ENCODE results near the gene KAT7. TPM values are rescaled to one million over a fixed set of nuclear protein-coding genes. Genes with fewer than 3 reads are reported as not detected.

Gene KAT7
- total RNA-seq, 1 donor from 2014 or later, result 72.0 TPM

DNA sequence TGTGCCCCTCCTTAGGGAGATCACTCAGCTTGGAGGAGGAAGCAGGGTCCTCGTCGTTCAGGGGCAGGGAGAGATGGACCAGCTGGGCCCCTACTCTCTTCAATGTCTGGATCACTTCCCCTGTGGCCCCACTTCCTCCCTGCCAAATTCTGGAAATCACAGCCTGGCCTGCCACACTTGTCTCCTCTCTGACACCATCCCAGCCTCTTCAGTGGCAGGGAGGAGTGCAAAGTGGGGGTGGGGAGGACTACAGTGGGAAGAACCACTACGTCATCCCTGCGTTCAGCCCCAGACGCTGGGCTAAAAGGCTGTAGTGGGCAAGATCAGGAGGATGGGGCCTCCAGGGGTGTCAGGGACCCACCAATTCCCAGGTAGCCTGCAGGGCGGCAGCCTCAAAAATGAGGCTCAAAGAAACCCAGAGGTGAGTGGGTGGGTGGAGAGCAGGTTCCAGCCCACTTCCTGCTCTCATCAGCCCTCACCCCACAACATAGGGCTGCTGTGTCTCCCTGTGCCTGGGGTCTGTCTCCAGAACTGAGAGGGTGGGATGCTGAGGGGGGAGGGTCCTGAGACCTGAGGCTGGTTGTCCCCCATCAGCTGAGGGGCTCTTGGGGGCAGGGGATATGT is 84.4 kb downstream of the KAT7 start:
- Mint-ChIP-seq H3K9me3 (ENCODE audit: low read depth) (no peaks in the 10 kb centered on the region), H3K27ac (no peak overlapping the region), H3K27me3 (peaks cover 15% of the 10 kb centered on the region), H3K36me3 (ENCODE audit: insufficient read depth) (no peaks in the 10 kb centered on the region), H3K4me3 (ENCODE audit: low read depth) (no peak overlapping the region), H3K4me1 (ENCODE audit: low read depth) (peaks cover 3% of the 10 kb centered on the region)
- no peak for DNase-seq (ENCODE audit: low spot score, unreplicated experiment)
- TF ChIP-seq, protein P1, sequence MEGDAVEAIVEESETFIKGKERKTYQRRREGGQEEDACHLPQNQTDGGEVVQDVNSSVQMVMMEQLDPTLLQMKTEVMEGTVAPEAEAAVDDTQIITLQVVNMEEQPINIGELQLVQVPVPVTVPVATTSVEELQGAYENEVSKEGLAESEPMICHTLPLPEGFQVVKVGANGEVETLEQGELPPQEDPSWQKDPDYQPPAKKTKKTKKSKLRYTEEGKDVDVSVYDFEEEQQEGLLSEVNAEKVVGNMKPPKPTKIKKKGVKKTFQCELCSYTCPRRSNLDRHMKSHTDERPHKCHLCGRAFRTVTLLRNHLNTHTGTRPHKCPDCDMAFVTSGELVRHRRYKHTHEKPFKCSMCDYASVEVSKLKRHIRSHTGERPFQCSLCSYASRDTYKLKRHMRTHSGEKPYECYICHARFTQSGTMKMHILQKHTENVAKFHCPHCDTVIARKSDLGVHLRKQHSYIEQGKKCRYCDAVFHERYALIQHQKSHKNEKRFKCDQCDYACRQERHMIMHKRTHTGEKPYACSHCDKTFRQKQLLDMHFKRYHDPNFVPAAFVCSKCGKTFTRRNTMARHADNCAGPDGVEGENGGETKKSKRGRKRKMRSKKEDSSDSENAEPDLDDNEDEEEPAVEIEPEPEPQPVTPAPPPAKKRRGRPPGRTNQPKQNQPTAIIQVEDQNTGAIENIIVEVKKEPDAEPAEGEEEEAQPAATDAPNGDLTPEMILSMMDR (IDR thresholded peaks at IDR 0.05; ENCODE audit: unreplicated experiment), result no peak

DNA sequence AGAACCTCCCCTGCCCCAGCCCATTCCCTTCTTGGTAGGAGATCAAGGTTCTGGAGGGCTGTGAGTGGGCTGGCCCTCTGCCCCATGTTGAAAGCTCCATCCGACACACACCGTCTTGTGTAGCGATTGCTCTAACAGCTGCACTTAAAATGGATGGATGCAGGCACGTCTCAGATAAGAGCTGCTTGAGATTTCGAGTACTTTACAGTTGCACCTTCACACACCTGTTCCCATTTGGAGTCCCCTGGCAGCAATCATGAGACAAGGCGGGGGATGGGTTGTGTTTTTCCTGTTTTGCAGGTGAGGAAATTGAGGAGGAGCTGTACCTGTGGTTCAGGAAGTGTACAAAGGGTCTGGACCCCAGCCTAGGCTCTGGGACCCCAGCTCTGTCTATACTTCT is 85.0 kb downstream of the KAT7 start:
- TF ChIP-seq, protein P1 (IDR thresholded peaks at IDR 0.05; ENCODE audit: unreplicated experiment), result no peak
- no peak for DNase-seq (ENCODE audit: low spot score, unreplicated experiment)
- peaks cover 3% of the 10 kb centered on the region for H3K4me1 Mint-ChIP-seq (ENCODE audit: low read depth)
- no peaks in the 10 kb centered on the region for H3K9me3 Mint-ChIP-seq (ENCODE audit: low read depth)
- H3K27me3 Mint-ChIP-seq, result peaks cover 15% of the 10 kb centered on the region
- H3K27ac Mint-ChIP-seq, result no peak overlapping the region
- no peak overlapping the region for H3K4me3 Mint-ChIP-seq (ENCODE audit: low read depth)
- H3K36me3 Mint-ChIP-seq (ENCODE audit: insufficient read depth), result no peaks in the 10 kb centered on the region

DNA sequence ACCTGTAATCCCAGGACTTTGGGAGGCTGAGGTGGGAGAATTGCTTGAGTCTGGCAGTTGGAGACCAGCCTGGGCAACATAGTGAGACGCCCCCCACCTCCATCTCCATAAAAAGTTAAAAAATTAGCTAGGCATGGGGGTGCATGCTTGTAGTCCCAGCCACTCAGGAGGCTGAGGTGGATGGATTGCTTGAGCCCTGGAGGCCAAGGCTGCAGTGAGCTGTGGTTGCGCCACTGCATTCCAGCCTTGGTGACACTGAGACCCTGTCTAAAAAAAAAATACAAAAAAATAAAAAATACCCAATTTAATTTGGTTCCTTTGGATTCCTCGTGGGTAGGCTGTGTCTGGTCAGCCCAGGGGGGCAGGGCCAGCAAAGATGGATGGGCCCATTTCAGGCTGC is 85.4 kb downstream of the KAT7 start:
- Mint-ChIP-seq H3K9me3 (ENCODE audit: low read depth) (no peaks in the 10 kb centered on the region), H3K4me1 (ENCODE audit: low read depth) (peaks cover 3% of the 10 kb centered on the region), H3K4me3 (ENCODE audit: low read depth) (no peak overlapping the region), H3K36me3 (ENCODE audit: insufficient read depth) (no peaks in the 10 kb centered on the region), H3K27me3 (peaks cover 12% of the 10 kb centered on the region), H3K27ac (no peak overlapping the region)
- TF ChIP-seq, protein P1 (IDR thresholded peaks at IDR 0.05; ENCODE audit: unreplicated experiment), result no peak
- no peak for DNase-seq (ENCODE audit: low spot score, unreplicated experiment)

DNA sequence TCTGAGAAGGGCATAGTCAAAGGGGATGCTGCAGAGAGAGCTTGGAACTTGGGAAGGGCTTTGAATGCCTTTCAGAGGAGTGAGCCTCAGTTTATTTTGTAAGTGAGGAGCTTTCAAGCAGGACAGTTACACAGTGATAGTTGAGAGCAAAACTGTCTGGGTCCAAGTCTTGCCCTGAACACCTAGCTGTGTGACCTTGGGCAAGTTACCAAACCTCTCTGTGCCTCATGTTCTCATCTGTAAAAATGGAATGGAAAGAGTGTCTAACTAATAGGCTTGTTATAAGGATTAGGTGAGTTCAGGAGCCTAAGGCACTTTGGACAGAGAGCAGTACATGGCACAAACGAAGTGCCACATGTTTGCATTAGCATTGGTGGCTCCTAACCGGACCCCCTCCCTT is 86.4 kb downstream of the KAT7 start:
- DNase-seq (ENCODE audit: low spot score, unreplicated experiment), result no peak
- H3K4me1 Mint-ChIP-seq (ENCODE audit: low read depth), result peaks cover 3% of the 10 kb centered on the region
- no peaks in the 10 kb centered on the region for H3K9me3 Mint-ChIP-seq (ENCODE audit: low read depth)
- H3K4me3 Mint-ChIP-seq (ENCODE audit: low read depth), result no peak overlapping the region
- peaks cover 22% of the 10 kb centered on the region for H3K27me3 Mint-ChIP-seq
- TF ChIP-seq, protein P1 (IDR thresholded peaks at IDR 0.05; ENCODE audit: unreplicated experiment), result no peak
- no peaks in the 10 kb centered on the region for H3K36me3 Mint-ChIP-seq (ENCODE audit: insufficient read depth)
- no peak overlapping the region for H3K27ac Mint-ChIP-seq

DNA sequence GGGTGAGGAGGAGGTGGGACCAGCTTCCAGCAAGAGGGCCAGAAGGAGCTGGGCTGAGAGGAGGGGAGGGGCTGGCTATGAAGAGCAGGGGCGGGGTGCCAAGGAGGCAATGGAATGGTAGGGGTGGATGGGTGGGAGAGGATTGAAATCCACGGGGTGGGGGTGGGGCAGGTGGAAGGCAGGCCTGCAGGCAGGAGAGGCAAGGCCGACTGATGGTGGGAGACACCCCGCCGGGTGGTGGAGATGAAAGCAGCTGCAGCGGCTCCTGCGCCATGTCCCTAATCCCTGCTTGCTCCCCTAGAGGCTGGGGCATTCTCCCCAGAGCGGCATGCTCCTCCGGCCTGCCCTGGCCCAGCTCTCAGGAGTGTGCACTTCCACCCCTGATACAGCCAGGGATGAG is 87.2 kb downstream of the KAT7 start:
- H3K27me3 Mint-ChIP-seq, result peaks cover 30% of the 10 kb centered on the region
- no peak for DNase-seq (ENCODE audit: low spot score, unreplicated experiment)
- H3K4me3 Mint-ChIP-seq (ENCODE audit: low read depth), result no peak overlapping the region
- H3K27ac Mint-ChIP-seq, result no peak overlapping the region
- no peaks in the 10 kb centered on the region for H3K36me3 Mint-ChIP-seq (ENCODE audit: insufficient read depth)
- no peaks in the 10 kb centered on the region for H3K9me3 Mint-ChIP-seq (ENCODE audit: low read depth)
- TF ChIP-seq, protein P1 (IDR thresholded peaks at IDR 0.05; ENCODE audit: unreplicated experiment), result no peak
- H3K4me1 Mint-ChIP-seq (ENCODE audit: low read depth), result peaks cover 3% of the 10 kb centered on the region
